Activated naive CD4-positive, alpha-beta T cell treated with anti-CD3 and anti-CD28 coated beads for 36 hours (primary cell): ENCODE data around the gene SLC2A4. TPM values are rescaled to one million over a fixed set of nuclear protein-coding genes. Genes with fewer than 3 reads are reported as not detected.

Experiments
- CTCF ChIA-PET: fragments of 350-600 bp; sonication (Branson Sonifier 250); formaldehyde crosslinking; loops from one replicate; lab custom pipeline; 2021; ENCODE audit warnings: antibody characterized with exemption; lab: Charles Lee
- DNase-seq: peaks from one replicate; pipeline ENCODE4 v3.0.0-alpha.2; 2020
- H3K27ac Mint-ChIP-seq: one replicate; pipeline ENCODE4 v1.8.0; 2021; ENCODE audit warnings: mild to moderate bottlenecking, mixed read lengths
- H3K27me3 Mint-ChIP-seq: one replicate; pipeline ENCODE4 v1.8.0; 2021; ENCODE audit warnings: low read depth, mixed read lengths
- H3K36me3 Mint-ChIP-seq: one replicate; pipeline ENCODE4 v1.8.0; 2021; ENCODE audit warnings: low read depth, mixed read lengths
- H3K4me1 Mint-ChIP-seq: one replicate; pipeline ENCODE4 v1.8.0; 2021; ENCODE audit warnings: low read depth, mixed read lengths
- H3K4me3 Mint-ChIP-seq: one replicate; pipeline ENCODE4 v1.8.0; 2021; ENCODE audit warnings: mild to moderate bottlenecking, moderate library complexity, mixed read lengths
- H3K9me3 Mint-ChIP-seq: one replicate; pipeline ENCODE4 v1.8.0; 2021; ENCODE audit warnings: mixed read lengths
- intact Hi-C: fragments of 100-400 bp; cut with micrococcal nuclease; formaldehyde crosslinking; loops from one replicate; pipeline ENCODE4 v1.15.1; 2023
- total RNA-seq, 2 experiments: library from RNA; stranded (reverse); gene quantifications; one replicate each; pipeline ENCODE4 v1.2.3, GENCODE V29; 2021

Gene SLC2A4
- total RNA-seq, 2 experiments from 2014 or later, result 0.19 to 0.37 TPM

GRCh38 chr17:7324438-7324779 lies 42.9 kb downstream of the SLC2A4 start:
- CTCF ChIA-PET, result interaction anchor here (0.6 to 5.3 kb wide), 11 partner anchors 9 to 116 kb away, joined by 3 to 42 read pairs (median 3); partner anchors contain the start of genes ACAP1 and GPS2
- intact Hi-C loops, result loop anchor here (1.0 kb wide), 1 partner anchor 22 kb away; no protein-coding TSS in a partner anchor
- no peaks in the 10 kb centered on the region for H3K9me3 Mint-ChIP-seq
- no peak overlapping the region for H3K27ac Mint-ChIP-seq
- peaks cover 25% of the 10 kb centered on the region for H3K4me1 Mint-ChIP-seq
- DNase-seq, result no peak
- H3K27me3 Mint-ChIP-seq, result no peaks in the 10 kb centered on the region
- H3K4me3 Mint-ChIP-seq, result no peak overlapping the region
- H3K36me3 Mint-ChIP-seq, result peaks cover 29% of the 10 kb centered on the region

- no peak overlapping the region for H3K4me3 Mint-ChIP-seq
- no peaks in the 10 kb centered on the region for H3K27me3 Mint-ChIP-seq
- no peak for DNase-seq
- H3K27ac Mint-ChIP-seq, result no peak overlapping the region
- no peaks in the 10 kb centered on the region for H3K9me3 Mint-ChIP-seq
- CTCF ChIA-PET, result interaction anchor here (0.6 to 5.3 kb wide), 13 partner anchors 10 to 116 kb away, joined by 3 to 42 read pairs (median 3); partner anchors contain the start of genes ACAP1 and GPS2
- peaks cover 29% of the 10 kb centered on the region for H3K36me3 Mint-ChIP-seq
- H3K4me1 Mint-ChIP-seq, result peaks cover 26% of the 10 kb centered on the region
- intact Hi-C loops, result loop anchor here (5.0 kb wide), 1 partner anchor 362 kb away; the partner anchor contains the start of genes TP53 and WRAP53
These were observed 43.6 kb downstream of the SLC2A4 start for GRCh38 chr17:7325031-7325528.

GRCh38 chr17:7326186-7326585 lies 44.7 kb downstream of the SLC2A4 start:
- Mint-ChIP-seq H3K4me1 (peaks cover 35% of the 10 kb centered on the region), H3K36me3 (peaks cover 26% of the 10 kb centered on the region), H3K27ac (no peak overlapping the region), H3K4me3 (no peak overlapping the region), H3K9me3 (no peaks in the 10 kb centered on the region), H3K27me3 (no peaks in the 10 kb centered on the region)
- DNase-seq, result no peak
- intact Hi-C loops, result loop anchor here (5.0 kb wide), 1 partner anchor 361 kb away; the partner anchor contains the start of genes TP53 and WRAP53
- CTCF ChIA-PET, result interaction anchor here (0.8 to 5.3 kb wide), 4 partner anchors 10 to 261 kb away, joined by 3 to 42 read pairs (median 5); partner anchors contain the start of gene ACAP1

GRCh38 chr17:7327056-7327455 lies 45.5 kb downstream of the SLC2A4 start:
- peak overlapping the region; percentile 11 for H3K27ac Mint-ChIP-seq
- no peaks in the 10 kb centered on the region for H3K27me3 Mint-ChIP-seq
- H3K4me3 Mint-ChIP-seq, result no peak overlapping the region
- H3K4me1 Mint-ChIP-seq, result peaks cover 44% of the 10 kb centered on the region
- CTCF ChIA-PET, result interaction anchor here (0.8 to 5.3 kb wide), 6 partner anchors 9 to 260 kb away, joined by 3 to 42 read pairs (median 4); partner anchors contain the start of gene ACAP1
- H3K9me3 Mint-ChIP-seq, result no peaks in the 10 kb centered on the region
- intact Hi-C loops, result loop anchor here (5.0 kb wide), 1 partner anchor 360 kb away; the partner anchor contains the start of genes TP53 and WRAP53
- no peak for DNase-seq
- H3K36me3 Mint-ChIP-seq, result peaks cover 23% of the 10 kb centered on the region

GRCh38 chr17:7327501-7327900 lies 46.0 kb downstream of the SLC2A4 start:
- no peak overlapping the region for H3K4me3 Mint-ChIP-seq

GRCh38 chr17:7328009-7328408 lies 46.5 kb downstream of the SLC2A4 start:
- peaks cover 52% of the 10 kb centered on the region for H3K4me1 Mint-ChIP-seq
- no peaks in the 10 kb centered on the region for H3K9me3 Mint-ChIP-seq
- no peak for DNase-seq
- no peaks in the 10 kb centered on the region for H3K27me3 Mint-ChIP-seq
- H3K36me3 Mint-ChIP-seq, result peaks cover 22% of the 10 kb centered on the region
- H3K4me3 Mint-ChIP-seq, result peak overlapping the region; percentile 97
- intact Hi-C loops, result loop anchor here (5.0 kb wide), 1 partner anchor 359 kb away; the partner anchor contains the start of genes TP53 and WRAP53
- peak overlapping the region; percentile 78 for H3K27ac Mint-ChIP-seq
- CTCF ChIA-PET, result interaction anchor here (1.6 to 5.3 kb wide), 2 partner anchors 8 to 18 kb away, joined by 4 to 42 read pairs; partner anchors contain the start of gene ACAP1

More at GRCh38 chr17:7327501-7327900, 46.0 kb downstream of the SLC2A4 start:
- intact Hi-C loops, result loop anchor here (5.0 kb wide), 1 partner anchor 360 kb away; the partner anchor contains the start of genes TP53 and WRAP53
- CTCF ChIA-PET, result interaction anchor here (0.8 to 5.3 kb wide), 4 partner anchors 8 to 233 kb away, joined by 3 to 42 read pairs (median 4); partner anchors contain the start of gene ACAP1
- Mint-ChIP-seq H3K4me1 (peaks cover 48% of the 10 kb centered on the region), H3K27ac (no peak overlapping the region), H3K9me3 (no peaks in the 10 kb centered on the region), H3K27me3 (no peaks in the 10 kb centered on the region), H3K36me3 (peaks cover 23% of the 10 kb centered on the region)
- no peak for DNase-seq

GRCh38 chr17:7328840-7329373 lies 47.4 kb downstream of the SLC2A4 start, which contains the start of gene NEURL4:
TSS of gene NEURL4 (minus strand) at chr17:7329335. CDS start at chr17:7329312, 23 bp downstream.
- Mint-ChIP-seq H3K9me3 (no peaks in the 10 kb centered on the region), H3K27me3 (no peaks in the 10 kb centered on the region), H3K36me3 (peaks cover 15% of the 10 kb centered on the region), H3K4me3 (peak within 1 kb of the TSS; percentile 97), H3K27ac (peak within 1 kb of the TSS; percentile 91), H3K4me1 (peaks cover 56% of the 10 kb centered on the region)
- intact Hi-C loops, result loop anchor here (1.0 to 5.0 kb wide), 5 partner anchors 22 to 358 kb away; partner anchors contain the start of genes EIF5A, TMEM256, TP53 and WRAP53
- DNase-seq, result peak; percentile 31
- CTCF ChIA-PET, result interaction anchor here (1.0 to 1.7 kb wide), 7 partner anchors 9 to 358 kb away, joined by 3 to 8 read pairs (median 4); partner anchors contain the start of genes SLC2A4, TMEM95 and TP53

GRCh38 chr17:7329374-7329996 lies 48.0 kb downstream of the SLC2A4 start:
- peak overlapping the region; percentile 97 for H3K4me3 Mint-ChIP-seq
- H3K27me3 Mint-ChIP-seq, result no peaks in the 10 kb centered on the region
- peak; percentile 98 for DNase-seq
- CTCF ChIA-PET, result interaction anchor here (0.6 to 1.7 kb wide), 13 partner anchors 8 to 357 kb away, joined by 3 to 8 read pairs (median 4); partner anchors contain the start of genes SLC2A4, TMEM95 and TP53
- peak overlapping the region; percentile 91 for H3K27ac Mint-ChIP-seq
- H3K36me3 Mint-ChIP-seq, result peaks cover 9% of the 10 kb centered on the region
- intact Hi-C loops, result loop anchor here (1.0 to 5.0 kb wide), 5 partner anchors 22 to 358 kb away; partner anchors contain the start of genes EIF5A, TMEM256, TP53 and WRAP53
- H3K9me3 Mint-ChIP-seq, result no peaks in the 10 kb centered on the region
- peaks cover 54% of the 10 kb centered on the region for H3K4me1 Mint-ChIP-seq

GRCh38 chr17:7329997-7330637 lies 48.6 kb downstream of the SLC2A4 start:
- peaks cover 7% of the 10 kb centered on the region for H3K36me3 Mint-ChIP-seq
- H3K27me3 Mint-ChIP-seq, result no peaks in the 10 kb centered on the region
- CTCF ChIA-PET, result interaction anchor here (0.6 to 1.7 kb wide), 12 partner anchors 7 to 357 kb away, joined by 3 to 8 read pairs (median 4); partner anchors contain the start of genes SLC2A4, TMEM95 and TP53
- no peaks in the 10 kb centered on the region for H3K9me3 Mint-ChIP-seq
- intact Hi-C loops, result loop anchor here (1.0 to 10.0 kb wide), 7 partner anchors 23 to 515 kb away; partner anchors contain the start of genes EIF5A, POLR2A, SLC35G6 and TMEM256
- H3K27ac Mint-ChIP-seq, result peak overlapping the region; percentile 91
- peak; percentile 87 for DNase-seq
- H3K4me1 Mint-ChIP-seq, result peaks cover 60% of the 10 kb centered on the region
- peak overlapping the region; percentile 97 for H3K4me3 Mint-ChIP-seq

GRCh38 chr17:7330638-7331015 lies 49.1 kb downstream of the SLC2A4 start:
- no peak for DNase-seq
- peak overlapping the region; percentile 91 for H3K27ac Mint-ChIP-seq
- no peaks in the 10 kb centered on the region for H3K27me3 Mint-ChIP-seq
- intact Hi-C loops, result loop anchor here (5.0 to 10.0 kb wide), 2 partner anchors 152 to 514 kb away; partner anchors contain the start of genes POLR2A and SLC35G6
- CTCF ChIA-PET, result interaction anchor here (1.2 to 1.7 kb wide), 4 partner anchors 15 to 20 kb away, joined by 3 to 8 read pairs (median 4); no protein-coding TSS in a partner anchor
- peak overlapping the region; percentile 97 for H3K4me3 Mint-ChIP-seq
- peaks cover 5% of the 10 kb centered on the region for H3K36me3 Mint-ChIP-seq
- H3K9me3 Mint-ChIP-seq, result no peaks in the 10 kb centered on the region
- H3K4me1 Mint-ChIP-seq, result peaks cover 65% of the 10 kb centered on the region

GRCh38 chr17:7332111-7332510 lies 50.6 kb downstream of the SLC2A4 start:
- DNase-seq, result no peak
- Mint-ChIP-seq H3K27ac (peak overlapping the region; percentile 85), H3K4me3 (peak overlapping the region; percentile 63), H3K4me1 (peaks cover 70% of the 10 kb centered on the region), H3K9me3 (no peaks in the 10 kb centered on the region), H3K36me3 (peaks cover 4% of the 10 kb centered on the region), H3K27me3 (no peaks in the 10 kb centered on the region)
- intact Hi-C loops, result loop anchor here (5.0 to 10.0 kb wide), 2 partner anchors 150 to 513 kb away; partner anchors contain the start of genes POLR2A and SLC35G6
- CTCF ChIA-PET, result interaction anchor here (1.7 kb wide), 1 partner anchor 14 kb away, joined by 3 read pairs; no protein-coding TSS in a partner anchor
